Hematopoietic multipotent progenitor cell treated with erythropoietin and hydrocortisone succinate and interleukin-3 and kit ligand, for 4 days (in vitro differentiated cells): ENCODE results near the gene APOH.

ENCODE experiments used
- DNase-seq: peaks from one replicate; pipeline ENCODE4 v3.0.0-alpha.2; 2015

Gene APOH

DNA sequence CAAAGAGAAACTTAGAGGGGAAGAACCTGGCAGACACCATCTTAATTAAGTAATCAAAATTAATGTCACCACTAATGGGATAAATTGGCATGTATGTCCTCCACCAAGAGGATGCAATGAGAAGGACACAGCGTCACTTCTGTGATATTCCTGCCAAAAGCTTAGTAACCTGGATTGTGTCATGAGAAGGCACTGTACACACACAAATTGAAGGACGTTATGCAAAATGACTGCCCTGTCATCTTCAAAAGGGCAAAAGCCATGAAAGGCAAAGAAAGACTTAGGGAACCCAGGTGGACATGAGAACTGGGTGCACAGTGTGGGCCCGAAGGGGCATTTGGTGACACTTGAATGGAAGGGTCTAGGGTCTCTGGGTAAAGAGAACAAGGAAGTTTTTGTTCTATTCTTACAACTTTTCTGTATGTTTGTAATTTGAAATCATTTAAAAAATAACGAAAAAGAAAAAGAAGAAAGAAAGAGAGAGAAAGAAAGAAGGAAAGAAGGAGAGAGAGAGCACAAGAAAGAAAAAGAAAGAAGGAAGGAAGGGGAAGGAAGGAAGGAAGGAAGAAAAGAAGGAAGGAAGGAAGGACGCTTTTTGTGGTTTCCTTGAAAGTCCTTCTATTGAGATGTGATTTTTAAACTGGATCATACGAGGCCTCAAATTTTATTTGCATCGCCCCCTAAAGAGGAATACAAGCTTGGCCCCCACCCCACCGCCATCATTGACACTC is 4.0 kb upstream of the APOH start:
- DNase-seq: no peak

DNA sequence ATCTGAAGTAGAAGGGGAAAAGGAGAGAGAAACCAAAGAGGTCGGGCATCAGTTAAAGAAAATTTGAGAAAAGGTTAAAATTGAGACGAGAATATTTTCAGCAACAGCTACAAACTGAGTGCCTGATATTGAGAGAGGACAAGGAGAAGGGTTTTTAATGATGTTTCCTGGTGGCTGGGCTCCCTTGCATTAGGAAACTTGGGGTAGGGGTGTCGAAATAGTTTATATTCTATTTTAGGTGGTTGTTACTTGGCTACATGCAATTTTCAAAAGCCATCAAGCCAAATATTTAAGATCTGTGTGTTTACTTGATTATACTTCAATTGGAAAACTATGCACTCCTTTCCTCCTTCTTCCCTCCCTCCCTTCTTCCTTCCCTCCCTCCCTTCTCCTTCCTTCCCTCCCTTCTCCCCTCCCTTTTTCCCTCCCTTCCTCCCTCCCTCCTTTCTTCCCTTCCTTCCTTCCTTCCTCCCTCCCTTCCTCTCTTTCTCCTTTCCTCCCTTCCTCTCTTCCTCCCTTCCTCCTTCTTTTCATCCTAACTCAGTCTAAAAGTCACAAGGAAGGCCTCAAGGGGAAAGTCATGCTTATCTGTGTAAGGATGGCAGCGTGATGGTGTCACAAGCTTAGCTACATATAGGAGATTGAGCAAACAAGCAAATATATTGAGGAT is 1.8 kb upstream of the APOH start:
- DNase-seq: peak; percentile 10

DNA sequence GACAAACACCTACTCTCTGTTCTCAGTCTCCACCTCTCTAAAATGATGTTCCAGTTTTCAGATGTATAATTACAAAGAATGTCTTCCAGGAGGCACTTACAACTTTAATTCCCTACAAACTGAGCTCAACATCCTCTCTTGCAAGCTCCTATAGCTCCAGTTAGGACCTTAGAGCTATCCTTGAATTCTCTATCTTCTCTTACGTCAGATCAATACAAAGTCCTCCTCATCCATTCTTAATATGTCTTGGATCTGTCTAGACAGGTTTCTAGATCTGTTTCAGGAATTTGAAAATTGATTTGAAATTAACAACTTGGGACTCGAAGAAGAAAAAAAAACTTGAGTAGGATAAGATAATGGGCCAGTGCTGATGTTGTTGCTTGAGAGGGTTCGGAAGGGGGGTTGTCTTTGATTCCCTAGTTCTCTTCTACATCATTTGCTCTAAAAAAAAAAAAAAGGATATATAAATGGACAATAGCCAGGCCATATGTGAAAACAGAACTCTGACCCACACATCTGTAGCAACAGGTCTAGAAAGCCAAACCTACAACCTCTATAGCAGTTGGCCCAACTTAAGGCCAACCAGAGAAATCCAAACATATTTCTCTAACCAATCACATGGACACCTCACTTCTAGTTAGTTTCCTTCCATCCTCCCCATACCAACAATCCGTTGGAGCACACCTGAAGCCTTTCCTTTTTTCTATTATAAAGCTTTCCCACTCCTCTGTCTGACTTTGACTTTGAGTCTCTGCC is 746 bp upstream of the APOH start:
- no peak for DNase-seq

DNA sequence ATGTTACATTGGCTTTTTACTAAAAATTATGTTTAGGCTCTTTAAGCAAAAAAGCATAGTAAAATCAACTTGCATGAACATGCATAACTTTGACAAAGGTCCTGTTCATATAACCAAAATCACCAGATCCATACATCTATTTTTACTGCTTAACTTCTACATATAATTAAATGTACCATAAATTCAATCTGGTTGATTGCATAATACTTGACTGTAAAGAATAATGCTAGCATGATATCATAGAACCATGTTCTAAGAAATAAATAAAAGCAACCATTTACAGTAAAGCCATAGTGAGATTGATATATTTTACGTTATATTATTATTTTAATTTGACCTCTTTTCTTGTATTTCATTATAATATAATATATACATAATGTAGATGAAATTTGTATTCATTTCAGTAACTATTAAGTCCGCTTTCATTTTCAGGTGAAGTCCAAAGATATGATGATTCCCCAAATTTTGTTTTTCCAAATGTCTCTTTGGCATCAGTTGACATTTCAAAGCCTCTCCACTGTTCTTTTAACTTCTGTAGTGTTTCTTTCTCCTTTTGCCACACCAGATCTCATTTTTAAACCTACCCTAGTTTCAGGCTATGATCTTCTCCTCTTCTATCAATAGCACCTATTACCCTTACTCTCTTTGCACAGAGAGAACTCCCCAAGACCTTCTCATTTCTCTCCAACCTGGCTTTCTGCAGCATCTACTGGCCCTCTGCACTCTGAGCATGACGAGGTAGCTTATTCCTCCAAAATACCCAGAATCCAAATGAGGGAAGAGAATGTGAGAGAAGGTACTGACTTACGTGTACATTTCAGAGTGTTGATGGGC is 1.8 kb downstream of the APOH start:
- no peak for DNase-seq

DNA sequence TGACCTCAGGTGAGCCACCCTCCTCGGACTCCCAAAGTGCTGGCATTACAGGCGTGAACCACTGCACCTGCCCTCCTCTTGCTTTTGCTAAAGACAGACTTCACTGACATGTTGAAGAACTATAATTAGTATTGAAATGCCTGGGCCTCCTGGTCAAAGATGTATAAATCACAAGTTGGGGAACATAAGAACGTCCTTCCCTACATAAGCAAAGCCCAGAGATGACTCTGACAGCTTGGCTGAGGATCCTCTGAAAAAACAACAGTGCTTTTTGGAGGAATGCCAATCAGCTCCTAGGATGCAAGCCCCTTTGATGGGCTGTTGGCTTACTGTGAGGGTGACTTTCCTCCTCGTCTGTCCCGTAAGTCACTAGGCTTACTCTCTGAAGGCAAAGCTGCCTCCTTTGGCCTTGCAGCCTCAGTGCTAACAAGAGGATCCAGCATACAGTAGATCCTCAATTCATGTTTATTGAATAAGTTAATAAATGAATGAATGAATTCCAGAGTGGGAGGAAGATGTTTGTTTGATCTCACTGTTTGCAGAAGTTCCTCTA is 6.3 kb downstream of the APOH start:
- DNase-seq: no peak

DNA sequence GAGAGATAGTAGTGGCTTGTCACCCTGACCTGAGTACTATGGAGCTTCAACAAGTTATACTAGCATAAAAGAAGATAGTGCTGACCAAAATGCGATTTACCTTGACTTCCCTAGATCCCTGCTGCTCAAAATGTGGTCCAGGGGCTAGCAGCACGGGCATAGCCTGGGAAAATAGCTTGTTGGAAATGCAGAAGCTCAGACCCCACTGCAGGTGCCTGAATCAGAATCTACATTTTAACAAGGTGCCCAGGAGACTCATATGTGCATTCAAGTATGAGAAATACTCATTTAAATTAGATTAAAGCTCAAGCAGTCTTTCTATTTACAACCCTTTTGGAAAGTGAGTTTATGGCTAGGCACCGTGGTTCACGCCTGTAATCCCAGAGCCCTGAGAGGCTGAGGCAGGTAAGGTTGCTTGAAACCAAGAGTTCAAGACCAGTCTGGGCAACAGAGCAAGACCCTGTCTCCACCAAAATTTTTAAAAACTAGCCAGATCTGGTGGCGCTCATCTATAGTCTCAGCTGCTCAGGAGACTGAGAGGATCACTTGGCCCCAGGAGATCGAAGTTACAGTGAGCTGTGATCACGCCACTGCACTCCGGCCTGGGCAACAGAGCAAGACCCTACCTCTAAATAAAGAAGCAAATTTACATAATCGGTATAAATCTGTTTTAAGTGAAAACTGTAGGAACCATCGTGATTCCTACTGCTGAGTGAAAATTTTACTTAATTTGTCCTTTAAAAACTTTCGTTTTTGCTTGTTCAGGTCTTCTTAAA is 7.3 kb downstream of the APOH start:
- DNase-seq: no peak

DNA sequence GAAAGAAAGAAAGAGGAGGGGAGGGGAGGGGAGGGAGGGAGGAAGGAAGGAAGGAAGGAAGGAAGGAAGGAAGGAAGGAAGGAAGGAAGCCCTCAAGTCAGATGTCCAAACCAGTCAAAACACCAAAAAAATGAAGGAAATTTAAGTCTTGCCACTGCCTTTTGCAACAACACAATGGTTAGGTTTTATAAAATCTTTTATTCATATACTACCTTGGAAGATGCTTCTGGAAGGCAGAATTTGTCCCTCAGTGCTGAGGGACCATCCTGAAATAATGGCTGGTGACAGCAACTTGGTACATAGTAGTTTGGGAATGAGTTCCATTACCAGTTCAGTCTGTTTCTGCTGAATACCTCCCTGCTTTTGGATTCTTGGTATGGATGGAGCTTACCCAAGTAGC is 7.9 kb downstream of the APOH start:
- DNase-seq: no peak

DNA sequence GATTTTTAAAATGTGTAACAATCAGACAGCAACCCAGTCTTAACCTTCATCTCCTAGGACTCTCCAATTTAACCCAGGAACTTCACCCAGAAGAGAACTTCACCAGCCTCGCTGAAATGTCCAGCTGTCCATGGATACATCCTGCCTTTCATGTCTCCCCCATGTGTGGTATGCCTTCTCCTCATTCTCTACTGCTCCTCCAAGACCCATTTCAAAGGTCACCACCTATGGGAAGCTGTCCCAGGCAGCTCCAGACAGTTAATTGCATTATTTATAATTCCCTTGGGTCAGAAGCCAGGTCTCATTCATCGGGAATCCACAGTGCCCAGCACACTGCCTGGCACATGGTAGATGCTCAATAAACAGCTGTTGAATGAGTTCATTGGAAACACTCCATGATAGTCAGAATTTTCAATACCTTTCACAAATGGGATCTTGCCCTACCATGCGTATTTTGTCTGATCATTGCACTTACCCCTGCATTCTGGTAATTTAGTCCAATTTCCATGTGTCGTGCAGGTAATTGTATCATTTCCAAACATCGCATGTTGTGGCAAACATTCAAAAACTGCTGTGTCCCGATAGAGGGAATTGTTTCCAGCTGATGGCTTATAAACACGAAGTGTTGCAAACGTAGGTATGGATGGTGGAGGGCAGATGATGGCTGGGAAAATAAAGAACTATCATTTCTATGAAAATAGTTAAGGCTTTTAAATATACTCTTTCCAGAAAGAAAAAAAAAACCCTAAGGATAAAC is 9.0 kb downstream of the APOH start:
- DNase-seq: no peak

DNA sequence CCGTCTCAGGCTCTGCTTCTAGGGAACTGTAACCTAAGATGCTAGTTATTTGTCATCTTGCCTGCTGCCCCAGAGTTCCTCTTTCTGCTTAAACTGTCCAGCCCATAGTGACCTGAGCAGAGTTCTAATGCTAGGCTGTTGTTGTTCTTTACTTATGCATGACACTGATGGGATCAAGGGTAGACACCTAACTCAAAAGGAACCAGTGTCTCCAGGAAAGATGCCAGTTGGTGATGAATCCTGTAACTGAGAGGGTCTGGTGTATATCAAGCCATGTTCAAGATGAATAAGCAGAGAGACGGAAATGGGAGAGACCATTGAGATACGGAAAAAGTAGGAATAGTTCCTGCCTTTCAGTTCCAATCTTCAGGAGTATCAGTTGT is 13.7 kb downstream of the APOH start:
- no peak for DNase-seq

DNA sequence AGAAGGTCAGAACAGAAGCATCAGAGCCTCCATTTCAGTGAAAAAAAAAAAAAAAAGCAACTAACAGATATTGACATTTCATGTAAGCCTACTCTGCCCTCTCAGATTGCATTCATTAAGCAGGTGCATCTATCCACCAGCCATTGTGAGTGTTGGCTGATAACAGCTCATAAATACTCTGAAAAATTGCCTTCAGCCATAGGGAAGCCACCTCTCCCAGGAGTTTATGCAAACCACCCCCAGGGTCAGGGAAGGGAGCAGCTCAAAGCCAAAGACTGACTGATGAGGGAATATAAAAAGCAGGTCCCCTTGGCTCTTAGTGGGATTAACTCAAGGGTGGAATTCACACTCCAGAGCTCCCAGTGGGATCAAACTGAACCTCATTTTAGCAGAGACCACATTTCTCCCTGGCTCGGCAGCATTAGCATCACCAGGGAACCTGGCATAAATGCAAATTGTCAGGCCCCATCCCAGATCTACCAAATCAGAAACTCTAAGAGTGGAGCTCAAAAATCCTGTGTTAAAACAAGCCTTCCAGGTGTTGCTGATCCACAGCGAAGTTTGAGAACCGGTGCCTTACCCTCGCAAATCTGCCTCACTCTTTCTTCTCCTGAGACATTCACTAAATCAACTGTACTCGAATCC is 14.2 kb downstream of the APOH start:
- no peak for DNase-seq

DNA sequence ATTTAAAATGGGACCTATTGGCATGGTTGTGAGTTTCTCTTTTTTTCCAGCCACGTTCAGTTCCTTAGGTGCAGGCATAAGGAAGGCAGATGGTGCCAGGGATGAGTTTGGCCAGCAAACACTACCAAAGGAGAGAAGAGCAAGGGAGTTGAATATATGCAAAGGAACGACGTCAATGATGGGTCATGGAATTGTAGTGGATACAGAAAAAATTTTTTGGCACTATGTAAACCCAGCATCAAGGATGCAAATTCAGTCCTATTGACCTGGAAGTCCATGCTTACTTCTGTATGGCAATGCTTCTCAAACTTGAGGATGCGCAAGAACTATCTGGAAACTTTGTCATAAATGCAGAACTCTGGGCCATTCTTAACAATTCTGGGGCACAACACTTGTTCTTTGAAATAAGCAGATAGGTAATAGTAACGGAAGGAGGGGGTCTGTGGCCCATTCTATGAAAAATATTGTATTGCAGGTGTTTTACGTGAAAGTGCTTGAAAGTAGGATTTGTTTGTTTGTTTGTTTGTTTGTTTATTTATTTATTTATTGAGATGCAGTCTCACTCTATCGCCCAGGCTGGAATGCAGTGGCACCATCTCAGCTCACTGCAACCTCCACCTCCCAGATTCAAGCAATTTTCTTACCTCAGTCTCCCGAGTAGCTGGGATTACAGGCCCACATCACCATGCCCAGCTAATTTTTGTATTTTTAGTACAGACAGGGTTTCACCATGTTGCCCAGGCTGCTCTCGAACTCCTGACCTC is 18.0 kb downstream of the APOH start:
- no peak for DNase-seq

DNA sequence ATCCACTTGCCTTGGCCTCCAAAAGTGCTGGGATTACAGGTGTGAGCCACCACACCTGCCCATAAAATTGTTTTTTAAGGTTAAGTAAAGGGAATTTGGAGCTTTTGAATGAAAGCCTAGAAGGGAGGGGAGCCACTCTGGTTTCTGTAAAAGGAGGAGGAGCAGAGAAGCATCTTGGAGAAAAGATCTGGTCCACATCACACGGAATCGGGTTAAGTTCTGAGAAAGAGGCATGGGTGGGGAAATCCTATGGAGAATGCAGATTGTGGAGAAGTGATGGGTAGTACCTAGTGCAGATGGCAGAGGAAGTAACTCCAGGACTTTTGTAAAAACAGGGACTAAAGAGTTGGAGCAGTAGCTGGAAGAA is 19.0 kb downstream of the APOH start:
- DNase-seq: no peak

DNA sequence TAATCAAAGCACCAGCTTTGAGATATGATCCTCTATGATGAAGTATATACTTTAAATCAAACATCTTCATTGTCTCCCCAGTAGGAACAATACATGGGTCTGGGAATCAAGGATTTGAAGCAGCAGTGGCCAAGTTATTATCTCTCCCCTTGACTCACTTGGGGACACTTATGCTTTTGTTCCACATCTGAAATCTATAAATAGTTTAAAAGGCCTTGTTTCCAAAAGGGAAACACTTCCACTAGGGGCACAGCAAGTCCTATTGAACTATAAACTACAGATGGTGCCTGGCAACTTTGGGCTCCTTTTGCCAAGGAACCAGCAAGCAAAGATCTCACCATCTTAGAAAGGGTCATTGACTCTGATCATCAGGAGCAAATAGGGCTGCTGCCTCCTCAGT is 21.3 kb downstream of the APOH start:
- no peak for DNase-seq

DNA sequence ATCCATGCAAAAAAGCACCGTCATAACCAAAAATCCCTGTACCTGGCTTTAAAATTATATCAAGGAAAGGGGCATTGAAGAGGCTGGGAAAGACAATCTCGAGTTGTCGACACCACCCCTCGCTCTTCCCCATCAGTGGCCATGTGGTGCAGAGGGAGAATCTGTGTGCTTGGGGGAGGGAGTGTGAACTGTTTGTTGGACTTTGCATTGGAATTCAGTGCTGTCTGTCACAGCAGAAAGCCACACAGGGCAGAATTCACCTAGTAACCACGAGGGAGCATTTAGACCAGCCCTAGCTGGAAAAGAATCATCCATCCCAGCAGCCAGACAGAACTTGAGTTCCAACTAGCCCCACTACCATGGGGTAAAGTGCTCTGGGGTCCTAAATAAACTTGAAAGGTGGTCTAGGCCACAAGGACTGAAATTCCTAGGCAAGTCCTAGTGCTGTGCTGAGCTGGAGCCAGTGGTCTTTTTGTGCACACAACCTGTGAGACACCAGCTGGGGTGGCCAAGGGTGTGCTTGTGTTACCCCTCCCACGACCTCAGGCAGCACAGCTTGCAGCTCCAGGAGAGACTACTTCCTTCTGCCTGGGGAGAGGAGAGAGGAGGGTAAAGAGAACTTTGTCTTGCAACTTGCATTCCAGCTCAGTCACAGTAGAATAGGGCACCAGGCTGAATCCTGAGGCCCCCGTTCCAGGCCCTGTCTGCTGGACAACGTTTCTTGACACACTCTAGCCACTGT is 25.8 kb downstream of the APOH start:
- no peak for DNase-seq

DNA sequence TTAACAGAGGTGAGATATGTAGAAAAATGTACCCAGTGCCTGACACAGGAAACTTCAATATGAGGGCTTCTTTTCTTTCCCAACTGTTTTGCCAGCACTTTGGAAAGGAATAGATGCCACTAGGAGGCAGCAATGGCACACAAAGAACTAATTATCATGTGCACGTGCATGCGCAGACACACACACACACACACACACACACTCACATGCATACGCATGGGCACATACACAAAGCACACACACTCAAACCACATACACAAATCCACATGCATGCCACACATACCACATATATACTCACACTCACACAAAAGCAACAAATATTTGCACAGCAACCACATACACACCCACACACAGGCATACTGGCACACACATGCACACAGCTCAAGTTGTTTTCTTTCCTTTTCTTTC is 28.5 kb downstream of the APOH start:
- peak; percentile 74 for DNase-seq

DNA sequence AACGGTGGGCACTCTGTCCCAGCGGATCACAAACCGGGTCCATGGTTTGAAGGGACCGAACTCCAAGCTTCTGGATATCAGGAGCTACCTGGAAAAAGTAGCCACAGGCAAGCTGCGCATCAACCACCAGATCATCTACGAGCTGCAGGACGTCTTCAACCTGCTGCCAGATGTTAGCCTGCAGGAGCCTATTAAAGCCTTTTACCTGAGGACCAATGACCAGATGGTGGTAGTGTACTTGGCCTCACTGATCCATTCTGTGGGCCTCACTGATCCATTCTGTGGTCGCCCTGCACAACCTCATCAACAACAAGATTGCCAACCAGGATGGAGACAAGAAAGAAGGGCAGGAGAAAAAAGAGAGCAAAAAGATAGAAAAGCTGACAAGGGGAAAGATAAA is 31.0 kb downstream of the APOH start:
- DNase-seq: no peak

DNA sequence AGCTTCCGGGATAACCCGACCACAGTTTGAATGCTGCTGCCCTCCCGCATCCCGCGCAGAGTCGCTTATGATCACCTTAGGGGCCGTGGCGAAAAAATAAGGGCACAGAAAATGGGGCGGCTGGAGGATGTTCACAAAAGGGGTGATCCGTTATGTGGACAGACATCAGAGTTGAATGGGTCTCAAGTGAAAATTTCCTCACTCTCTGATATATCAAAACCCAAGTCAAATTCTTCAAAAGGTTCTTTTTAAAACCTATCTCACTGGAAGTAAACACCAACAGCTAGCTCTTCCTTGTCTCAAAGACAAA is 36.9 kb downstream of the APOH start:
- no peak for DNase-seq

DNA sequence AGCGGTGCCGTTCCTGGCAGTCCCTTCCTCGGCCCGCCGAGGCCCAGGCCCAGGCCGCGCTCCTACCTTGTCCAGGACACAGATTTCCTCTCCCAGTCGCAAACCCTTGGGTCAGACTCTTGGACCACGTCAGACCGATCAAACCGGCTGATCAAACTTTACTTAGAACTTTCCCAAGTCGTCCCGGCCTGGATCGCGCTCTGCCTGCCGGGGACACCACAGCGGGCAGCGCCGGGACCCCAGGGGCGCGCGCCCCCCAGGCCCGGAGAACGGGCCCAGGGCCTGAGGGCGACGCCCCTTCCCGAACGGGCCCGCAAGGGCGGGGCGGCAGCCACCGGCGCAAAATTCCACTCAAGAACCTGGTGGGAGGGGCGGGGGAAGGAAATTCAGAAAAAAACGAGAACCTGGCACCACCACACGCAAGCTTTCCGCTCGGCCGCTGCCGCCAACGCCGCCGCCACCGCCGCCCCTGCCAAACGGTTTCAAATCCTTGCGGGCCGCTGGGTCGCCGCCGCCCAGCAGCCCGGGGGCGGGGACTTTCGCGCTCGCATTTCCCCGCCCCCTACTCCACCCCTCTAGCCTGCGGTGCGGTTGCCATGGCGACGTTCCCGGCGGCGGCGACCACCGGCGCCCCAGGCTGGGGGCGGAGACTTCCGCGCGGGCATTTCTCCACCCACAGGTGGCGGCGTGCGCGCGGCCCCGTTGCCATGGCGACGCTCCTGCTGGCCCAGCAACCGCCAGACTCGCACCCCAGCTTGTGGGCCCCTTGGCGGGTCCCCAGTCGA is 37.4 kb downstream of the APOH start, which contains the start of gene CEP112:
Gene CEP112, minus strand, starts transcription at position 541 of the 785 bp plus-strand sequence.
- peak; percentile 89 for DNase-seq
